ENCODE results near the gene PACS2.

DNA sequence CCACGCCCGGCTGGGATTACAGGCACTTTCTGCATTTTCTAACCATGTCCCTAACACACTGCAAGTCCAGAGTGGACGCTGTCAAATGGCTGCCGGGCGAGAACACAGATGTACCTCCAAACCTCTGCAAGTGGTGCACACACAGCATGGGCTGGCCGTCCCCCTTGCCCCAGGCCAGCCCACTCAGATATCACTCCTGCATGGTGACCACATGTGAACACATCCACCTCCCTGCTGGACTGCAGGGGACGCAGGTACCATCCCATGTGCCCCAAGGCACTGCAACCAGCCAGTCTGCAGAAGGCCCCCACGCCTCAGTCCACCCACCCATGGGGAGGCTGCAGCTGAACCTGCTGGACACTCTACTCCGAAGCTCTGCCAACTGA lies 27.8 kb upstream of the PACS2 start:
- TF ChIP-seq POLR2A (IDR thresholded peaks at IDR 0.05; ENCODE audit: low read depth), result no peak
- TF ChIP-seq, protein P1, sequence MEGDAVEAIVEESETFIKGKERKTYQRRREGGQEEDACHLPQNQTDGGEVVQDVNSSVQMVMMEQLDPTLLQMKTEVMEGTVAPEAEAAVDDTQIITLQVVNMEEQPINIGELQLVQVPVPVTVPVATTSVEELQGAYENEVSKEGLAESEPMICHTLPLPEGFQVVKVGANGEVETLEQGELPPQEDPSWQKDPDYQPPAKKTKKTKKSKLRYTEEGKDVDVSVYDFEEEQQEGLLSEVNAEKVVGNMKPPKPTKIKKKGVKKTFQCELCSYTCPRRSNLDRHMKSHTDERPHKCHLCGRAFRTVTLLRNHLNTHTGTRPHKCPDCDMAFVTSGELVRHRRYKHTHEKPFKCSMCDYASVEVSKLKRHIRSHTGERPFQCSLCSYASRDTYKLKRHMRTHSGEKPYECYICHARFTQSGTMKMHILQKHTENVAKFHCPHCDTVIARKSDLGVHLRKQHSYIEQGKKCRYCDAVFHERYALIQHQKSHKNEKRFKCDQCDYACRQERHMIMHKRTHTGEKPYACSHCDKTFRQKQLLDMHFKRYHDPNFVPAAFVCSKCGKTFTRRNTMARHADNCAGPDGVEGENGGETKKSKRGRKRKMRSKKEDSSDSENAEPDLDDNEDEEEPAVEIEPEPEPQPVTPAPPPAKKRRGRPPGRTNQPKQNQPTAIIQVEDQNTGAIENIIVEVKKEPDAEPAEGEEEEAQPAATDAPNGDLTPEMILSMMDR (IDR thresholded peaks at IDR 0.05), result no peak

All from esophagus muscularis mucosa (tissue), 3 donors.